Natural killer cell treated with Interleukin-12 subunit alpha and Interleukin-12 subunit beta and Interleukin-15 and Interleukin-18, amount 100 ng/mL, for 72 hours (primary cell): ENCODE measurements around the gene C8A. TPM values are rescaled to one million over a fixed set of nuclear protein-coding genes. Genes with fewer than 3 reads are reported as not detected.

Experiments used
- ATAC-seq, 2 donors: fragments of 150-1000 bp; cut with Tn5 transposase in 1 of 2; sonication (Bioruptor Pico), chemical (Tn5 transposase) in 1 of 2; 2 replicates each; pipeline ENCODE4 v1.10.0; 2021
- DNase-seq: peaks from one replicate; pipeline ENCODE4 v3.0.0; 2022; ENCODE audit warnings: low spot score
- H3K27ac Mint-ChIP-seq, 2 donors: 1 replicate in 1 of 2; 2 replicates in 1 of 2; pipeline ENCODE4 v1.8.0; 2022; ENCODE audit warnings: mixed read lengths in 2 of 2, mild to moderate bottlenecking in 1 of 2, moderate library complexity in 1 of 2
- H3K27me3 Mint-ChIP-seq, 2 donors: 1 replicate in 1 of 2; 2 replicates in 1 of 2; pipeline ENCODE4 v1.8.0; 2022; ENCODE audit warnings: mixed read lengths in 2 of 2
- H3K36me3 Mint-ChIP-seq: one replicate; pipeline ENCODE4 v1.8.0; 2022; ENCODE audit warnings: mixed read lengths
- H3K4me1 Mint-ChIP-seq, 2 donors: 1 replicate in 1 of 2; 2 replicates in 1 of 2; pipeline ENCODE4 v1.8.0; 2022; ENCODE audit warnings: low read depth in 2 of 2, mixed read lengths in 2 of 2, mild to moderate bottlenecking in 1 of 2
- H3K4me3 Mint-ChIP-seq: one replicate; pipeline ENCODE4 v1.8.0; 2022; ENCODE audit warnings: mixed read lengths
- H3K9me3 Mint-ChIP-seq: 2 replicates; pipeline ENCODE4 v1.8.0; 2022; ENCODE audit warnings: mixed read lengths
- total RNA-seq, 2 donors: library from RNA; stranded (reverse); gene quantifications; one replicate each; pipeline ENCODE4 v1.2.3, GENCODE V29; 2022

The C8A gene
- total RNA-seq, 2 donors from 2014 or later, result not detected

DNA sequence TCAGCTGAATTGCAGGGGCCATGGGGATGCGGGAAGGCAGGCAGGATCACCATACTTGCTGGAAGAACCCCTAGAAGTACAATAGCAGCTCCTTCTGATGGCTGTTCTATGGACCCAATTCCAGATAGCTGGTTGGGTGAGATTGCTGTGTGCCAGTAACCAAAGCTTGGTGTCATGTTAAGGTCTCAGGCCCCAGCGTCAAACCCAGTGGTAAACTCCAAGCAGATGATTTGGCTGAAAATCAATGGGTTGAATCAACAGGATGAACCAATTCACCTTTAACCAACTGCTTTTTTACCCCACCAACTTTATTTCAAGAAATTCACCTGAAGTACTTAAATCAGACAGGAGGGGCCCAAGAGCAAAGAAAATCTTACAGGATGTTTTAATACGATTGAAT is 73.4 kb downstream of the C8A start:
- no peak overlapping the region for H3K4me3 Mint-ChIP-seq
- DNase-seq (no peak), ATAC-seq (no peak)
- no peaks in the 10 kb centered on the region for H3K9me3 Mint-ChIP-seq
- no peaks in the 10 kb centered on the region for H3K36me3 Mint-ChIP-seq
- H3K27ac Mint-ChIP-seq, result no peak overlapping the region
- peaks cover 3 to 30% of the 10 kb centered on the region in 2 donors for H3K27me3 Mint-ChIP-seq
- H3K4me1 Mint-ChIP-seq, result peaks cover 0 to 3% of the 10 kb centered on the region in 2 donors

GRCh38 chr1:56929492-56929891 is 74.9 kb downstream of the C8A start:
- Mint-ChIP-seq H3K4me1 (no peaks in the 10 kb centered on the region), H3K9me3 (no peaks in the 10 kb centered on the region), H3K27me3 (peaks cover 6 to 24% of the 10 kb centered on the region in 2 donors), H3K27ac (peak overlapping the region in 1 of 2 donors; percentile 5), H3K36me3 (no peaks in the 10 kb centered on the region), H3K4me3 (no peak overlapping the region)
- ATAC-seq (no peak), DNase-seq (no peak)

- Mint-ChIP-seq H3K27ac (no peak overlapping the region), H3K27me3 (peaks cover 11 to 29% of the 10 kb centered on the region in 2 donors), H3K36me3 (no peaks in the 10 kb centered on the region), H3K4me1 (no peaks in the 10 kb centered on the region), H3K9me3 (no peaks in the 10 kb centered on the region), H3K4me3 (no peak overlapping the region)
- ATAC-seq (no peak), DNase-seq (no peak)
These were observed 76.6 kb downstream of the C8A start for GRCh38 chr1:56931211-56931610.

DNA sequence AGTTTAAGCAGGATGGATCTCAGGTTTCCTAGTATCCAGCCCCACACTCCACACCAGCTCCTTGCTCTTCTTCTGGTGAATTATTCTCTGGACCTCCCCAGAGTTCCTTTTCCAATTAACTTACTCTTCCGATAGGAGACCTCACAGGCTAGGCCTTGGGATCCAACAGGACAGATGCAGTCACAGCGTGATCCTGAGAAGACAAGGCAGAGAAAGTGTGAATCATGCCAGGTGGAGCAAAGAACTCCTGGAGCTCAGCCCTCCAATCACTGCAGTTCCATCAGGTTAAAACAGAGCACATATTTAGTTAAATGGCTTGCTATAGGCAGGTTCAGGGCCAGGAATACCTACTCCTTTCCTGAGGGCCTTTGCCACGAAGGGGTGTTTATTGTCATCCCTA is 77.1 kb downstream of the C8A start:
- ATAC-seq (no peak), DNase-seq (no peak)
- peaks cover 11 to 25% of the 10 kb centered on the region in 2 donors for H3K27me3 Mint-ChIP-seq
- no peaks in the 10 kb centered on the region for H3K9me3 Mint-ChIP-seq
- H3K4me1 Mint-ChIP-seq, result no peaks in the 10 kb centered on the region
- H3K4me3 Mint-ChIP-seq, result no peak overlapping the region
- no peak overlapping the region for H3K27ac Mint-ChIP-seq
- H3K36me3 Mint-ChIP-seq, result no peaks in the 10 kb centered on the region

DNA sequence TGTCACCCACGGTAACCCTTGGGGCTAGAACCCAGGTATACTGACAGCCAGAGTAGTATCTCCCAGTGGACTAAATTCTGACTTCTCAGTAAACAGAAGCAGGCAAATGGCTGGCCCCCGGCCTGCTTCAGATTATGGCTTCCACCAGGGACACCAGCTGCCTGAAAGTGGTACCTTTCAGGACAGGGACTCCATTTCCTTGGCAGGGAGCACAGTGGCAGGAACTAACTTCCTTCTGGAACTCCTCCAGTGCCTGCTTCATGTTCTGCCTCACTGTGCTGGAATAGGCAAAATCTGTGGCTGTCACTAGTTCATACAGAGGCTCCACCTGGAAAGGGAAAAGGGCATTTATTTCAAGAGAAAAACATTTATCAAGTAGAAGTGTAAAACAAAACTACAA is 78.6 kb downstream of the C8A start:
- Mint-ChIP-seq H3K4me3 (no peak overlapping the region), H3K36me3 (no peaks in the 10 kb centered on the region), H3K27ac (peak overlapping the region in 1 of 2 donors; percentile 14), H3K4me1 (no peaks in the 10 kb centered on the region), H3K9me3 (no peaks in the 10 kb centered on the region), H3K27me3 (peaks cover 14 to 30% of the 10 kb centered on the region in 2 donors)
- DNase-seq (no peak), ATAC-seq (no peak)

DNA sequence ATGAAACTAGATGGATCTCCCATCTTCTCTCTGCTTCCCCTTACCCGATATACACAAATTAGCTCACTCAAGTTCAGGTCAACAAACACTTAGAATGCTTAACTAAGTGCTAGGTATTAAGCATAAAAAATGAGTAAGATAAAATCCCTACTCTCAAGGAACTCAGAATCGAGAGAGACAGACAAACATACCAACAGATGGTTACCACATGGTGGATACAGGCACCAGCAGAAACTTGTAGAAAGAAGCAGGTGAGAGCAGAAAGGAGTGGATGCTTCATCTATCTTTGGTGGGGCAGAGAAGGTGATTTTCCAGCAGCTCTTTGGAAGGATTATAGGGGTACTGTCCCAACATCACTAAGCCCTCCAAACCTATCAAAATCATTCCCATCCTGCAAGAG is 79.0 kb downstream of the C8A start:
- no peak for DNase-seq
- H3K4me1 Mint-ChIP-seq, result no peaks in the 10 kb centered on the region
- H3K36me3 Mint-ChIP-seq, result no peaks in the 10 kb centered on the region
- peaks cover 15 to 32% of the 10 kb centered on the region in 2 donors for H3K27me3 Mint-ChIP-seq
- no peaks in the 10 kb centered on the region for H3K9me3 Mint-ChIP-seq
- ATAC-seq, result no peak
- no peak overlapping the region for H3K4me3 Mint-ChIP-seq
- peak overlapping the region in 1 of 2 donors; percentile 14 for H3K27ac Mint-ChIP-seq

GRCh38 chr1:56934430-56935060 is 79.9 kb downstream of the C8A start:
- H3K27me3 Mint-ChIP-seq, result peaks cover 15 to 33% of the 10 kb centered on the region in 2 donors
- H3K27ac Mint-ChIP-seq, result no peak overlapping the region
- no peak for DNase-seq
- no peaks in the 10 kb centered on the region for H3K4me1 Mint-ChIP-seq
- ATAC-seq, result no peak
- no peaks in the 10 kb centered on the region for H3K9me3 Mint-ChIP-seq
- no peak overlapping the region for H3K4me3 Mint-ChIP-seq
- no peaks in the 10 kb centered on the region for H3K36me3 Mint-ChIP-seq

DNA sequence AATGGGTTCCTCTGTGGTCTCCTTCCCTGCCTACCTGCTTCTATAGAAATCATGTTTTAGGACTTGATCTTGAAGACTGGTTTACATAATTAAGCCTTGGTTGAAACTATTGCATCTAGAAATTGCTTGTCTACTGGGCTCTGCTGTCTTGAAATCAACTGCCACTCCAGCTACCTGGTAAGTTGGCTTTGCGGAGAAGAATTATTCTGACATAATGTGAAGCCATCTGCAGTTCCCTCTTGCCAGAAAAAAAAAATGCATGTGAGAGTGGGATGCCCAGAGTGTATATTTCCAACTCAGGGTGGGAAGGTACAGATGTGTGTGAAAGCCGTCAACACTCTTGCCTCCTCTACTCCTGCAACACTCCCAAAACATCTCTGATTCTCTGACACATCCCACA is 84.0 kb downstream of the C8A start:
- no peak for ATAC-seq
- Mint-ChIP-seq H3K36me3 (no peaks in the 10 kb centered on the region), H3K9me3 (no peaks in the 10 kb centered on the region), H3K4me3 (no peak overlapping the region), H3K27me3 (peaks cover 17 to 28% of the 10 kb centered on the region in 2 donors), H3K27ac (no peak overlapping the region), H3K4me1 (no peaks in the 10 kb centered on the region)
- DNase-seq, result no peak

DNA sequence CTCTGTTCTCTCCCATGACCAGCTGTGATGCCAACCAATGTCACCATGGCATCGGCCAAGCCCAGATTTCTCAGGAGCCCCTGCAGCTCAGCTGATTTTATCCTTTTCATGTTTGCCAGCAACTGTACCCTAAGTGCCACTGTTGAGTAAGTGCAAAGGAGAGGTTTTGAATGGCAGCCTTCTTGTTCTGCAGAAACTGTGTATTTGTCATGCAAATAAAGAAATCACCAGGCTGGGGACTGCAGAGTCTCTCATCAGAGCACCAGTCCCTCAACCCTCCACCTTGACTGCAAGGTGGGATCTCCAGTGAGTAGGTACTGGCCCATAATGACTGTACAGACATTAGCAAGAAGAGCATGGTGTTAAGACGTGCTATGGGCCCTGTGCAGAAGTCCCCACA is 84.6 kb downstream of the C8A start:
- H3K27ac Mint-ChIP-seq, result no peak overlapping the region
- peaks cover 14 to 28% of the 10 kb centered on the region in 2 donors for H3K27me3 Mint-ChIP-seq
- H3K9me3 Mint-ChIP-seq, result no peaks in the 10 kb centered on the region
- H3K4me3 Mint-ChIP-seq, result no peak overlapping the region
- H3K4me1 Mint-ChIP-seq, result no peaks in the 10 kb centered on the region
- ATAC-seq (no peak), DNase-seq (no peak)
- H3K36me3 Mint-ChIP-seq, result no peaks in the 10 kb centered on the region

GRCh38 chr1:56940039-56940438 is 85.4 kb downstream of the C8A start:
- DNase-seq (no peak), ATAC-seq (no peak)
- Mint-ChIP-seq H3K27ac (no peak overlapping the region), H3K9me3 (no peaks in the 10 kb centered on the region), H3K27me3 (peaks cover 14 to 31% of the 10 kb centered on the region in 2 donors), H3K36me3 (no peaks in the 10 kb centered on the region), H3K4me3 (no peak overlapping the region), H3K4me1 (no peaks in the 10 kb centered on the region)

DNA sequence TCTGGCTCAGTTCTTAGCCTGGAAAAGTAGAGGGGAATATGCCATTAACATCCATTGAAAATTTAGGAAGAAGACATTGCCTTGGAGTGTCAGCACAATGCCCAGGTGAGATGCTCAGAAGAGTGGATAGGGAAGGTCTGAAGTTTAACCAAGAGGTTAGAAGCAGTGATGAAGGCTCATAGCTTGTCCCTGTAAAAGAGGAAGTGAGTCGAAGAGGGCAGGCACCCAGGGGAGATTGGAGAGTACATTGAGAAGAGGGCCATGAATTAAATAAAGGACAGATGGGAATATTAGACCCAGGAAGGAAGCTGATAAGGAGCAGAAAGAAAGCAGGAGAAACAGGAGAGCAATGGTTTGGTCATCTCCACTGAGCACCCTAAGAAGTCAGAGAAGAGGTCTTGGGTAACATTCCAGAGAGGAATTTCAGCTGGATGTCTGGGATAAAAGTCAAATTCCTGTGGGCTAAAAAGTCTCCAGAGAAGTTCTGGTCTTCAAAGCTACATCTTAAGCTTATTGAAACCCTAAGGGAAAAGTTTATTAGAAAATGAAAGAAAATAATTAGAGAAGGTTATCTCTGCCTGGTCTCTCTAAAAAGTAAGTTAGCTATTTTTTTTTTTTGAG is 93.9 kb downstream of the C8A start:
- Mint-ChIP-seq H3K9me3 (no peaks in the 10 kb centered on the region), H3K4me1 (no peaks in the 10 kb centered on the region), H3K36me3 (no peaks in the 10 kb centered on the region), H3K27me3 (peaks cover 5 to 8% of the 10 kb centered on the region in 2 donors), H3K27ac (no peak overlapping the region), H3K4me3 (no peak overlapping the region)
- no peak for DNase-seq
- ATAC-seq, result no peak

DNA sequence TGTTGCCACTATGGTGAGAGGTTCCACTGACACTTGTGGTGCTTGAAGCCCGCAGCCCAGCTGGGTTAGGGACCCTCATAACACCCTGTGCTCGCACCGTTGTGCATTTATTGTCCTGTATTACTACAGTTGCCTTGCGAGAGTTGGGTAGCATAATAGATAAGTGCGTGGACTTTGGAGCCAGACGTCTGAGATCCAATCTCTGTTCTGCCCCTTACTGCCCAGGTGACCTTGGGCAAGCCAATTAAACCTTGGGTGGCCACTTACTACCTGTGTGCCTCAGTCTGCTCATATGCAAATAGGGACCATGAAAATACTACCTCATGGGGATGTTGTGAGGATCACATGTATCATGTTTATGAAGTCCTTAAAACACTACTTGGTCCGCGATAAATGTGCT is 97.9 kb downstream of the C8A start:
- peaks cover under 1 to 7% of the 10 kb centered on the region in 2 donors for H3K27me3 Mint-ChIP-seq
- H3K9me3 Mint-ChIP-seq, result no peaks in the 10 kb centered on the region
- no peak overlapping the region for H3K4me3 Mint-ChIP-seq
- peaks cover 0 to 6% of the 10 kb centered on the region in 2 donors for H3K4me1 Mint-ChIP-seq
- no peaks in the 10 kb centered on the region for H3K36me3 Mint-ChIP-seq
- no peak overlapping the region for H3K27ac Mint-ChIP-seq
- no peak for DNase-seq
- ATAC-seq, result no peak

DNA sequence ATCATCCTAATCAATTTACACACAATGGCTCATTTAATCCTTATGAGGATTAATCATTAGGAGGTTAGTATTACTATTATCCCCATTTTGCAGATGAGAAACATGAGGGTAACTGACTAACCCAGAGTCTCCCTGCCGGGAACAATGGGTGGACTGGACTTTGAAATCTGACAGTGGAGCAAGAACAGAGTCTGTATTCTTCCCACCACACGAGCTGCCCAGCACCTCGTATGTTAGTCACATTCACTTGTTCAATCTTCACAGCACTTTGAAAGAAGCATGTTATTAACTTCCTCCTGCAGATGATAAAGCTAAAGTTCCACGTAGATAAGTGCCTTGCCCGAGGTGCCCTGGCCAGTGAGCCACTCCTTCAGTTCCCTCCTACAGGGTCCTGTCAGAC is 98.8 kb downstream of the C8A start:
- no peak for ATAC-seq
- no peak for DNase-seq
- Mint-ChIP-seq H3K4me1 (peaks cover 0 to 6% of the 10 kb centered on the region in 2 donors), H3K27me3 (peaks cover 7 to 12% of the 10 kb centered on the region in 2 donors), H3K4me3 (no peak overlapping the region), H3K27ac (no peak overlapping the region), H3K36me3 (no peaks in the 10 kb centered on the region), H3K9me3 (peaks cover 4% of the 10 kb centered on the region)

DNA sequence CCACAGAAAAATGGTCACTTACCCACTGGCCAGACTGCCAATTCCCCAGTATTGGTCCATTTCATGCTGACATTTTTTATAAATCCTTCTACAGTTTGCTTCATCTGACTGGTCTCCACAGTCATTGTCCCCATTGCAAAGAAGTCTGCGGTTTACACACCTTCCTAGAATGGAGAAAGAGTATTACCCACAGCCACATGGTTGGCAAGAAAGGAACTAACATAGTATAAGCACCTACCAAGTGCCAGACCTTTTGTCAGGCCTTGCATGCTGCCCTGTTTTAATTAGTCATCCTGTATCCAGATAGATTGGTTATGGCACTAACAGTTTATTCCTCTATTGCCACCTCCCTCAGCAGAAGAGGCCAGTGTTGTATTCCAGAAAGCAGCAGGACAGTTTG is 100.1 kb downstream of the C8A start:
- DNase-seq (no peak), ATAC-seq (peak; percentile 63 to 88)
- H3K36me3 Mint-ChIP-seq, result no peaks in the 10 kb centered on the region
- no peak overlapping the region for H3K27ac Mint-ChIP-seq
- no peak overlapping the region for H3K4me3 Mint-ChIP-seq
- peaks cover 4% of the 10 kb centered on the region for H3K9me3 Mint-ChIP-seq
- H3K4me1 Mint-ChIP-seq, result peaks cover 0 to 9% of the 10 kb centered on the region in 2 donors
- H3K27me3 Mint-ChIP-seq, result peaks cover 7 to 12% of the 10 kb centered on the region in 2 donors
